ENCODE results near the gene CNTN4.

Gene CNTN4

GRCh38 chr3:3005146-3005744 is 906.6 kb downstream of the CNTN4 start:
- no peak for DNase-seq

- no peak for DNase-seq
Measured at GRCh38 chr3:3013317-3014052, 914.8 kb downstream of the CNTN4 start.

GRCh38 chr3:3015185-3016089 is 916.8 kb downstream of the CNTN4 start:
- DNase-seq: no peak

- DNase-seq: no peak
Measured at GRCh38 chr3:3016226-3016625, 917.6 kb downstream of the CNTN4 start.

- no peak for DNase-seq
Measured at GRCh38 chr3:3020209-3020608, 921.5 kb downstream of the CNTN4 start.

- DNase-seq: no peak
Measured at GRCh38 chr3:3023111-3023745, 924.6 kb downstream of the CNTN4 start.

- DNase-seq: no peak
Measured at GRCh38 chr3:3027976-3028567, 929.4 kb downstream of the CNTN4 start.

- DNase-seq: no peak
Measured at GRCh38 chr3:3031326-3031725, 932.7 kb downstream of the CNTN4 start.

- no peak for DNase-seq
Measured at GRCh38 chr3:3037156-3037555, 938.5 kb downstream of the CNTN4 start.

GRCh38 chr3:3038201-3038991 is 939.7 kb downstream of the CNTN4 start:
- no peak for DNase-seq

- no peak for DNase-seq
Measured at GRCh38 chr3:3053974-3054373, 955.3 kb downstream of the CNTN4 start.

- no peak for DNase-seq
Measured at GRCh38 chr3:3059645-3060044, 961.0 kb downstream of the CNTN4 start.

GRCh38 chr3:3064297-3064696 is 965.6 kb downstream of the CNTN4 start:
- no peak for DNase-seq

GRCh38 chr3:3065876-3066275 is 967.2 kb downstream of the CNTN4 start:
- DNase-seq: no peak

- no peak for DNase-seq
Measured at GRCh38 chr3:3066378-3066777, 967.7 kb downstream of the CNTN4 start.

- no peak for DNase-seq
Measured at GRCh38 chr3:3066910-3067309, 968.2 kb downstream of the CNTN4 start.

GRCh38 chr3:3068358-3068881 is 969.8 kb downstream of the CNTN4 start:
- no peak for DNase-seq

GRCh38 chr3:3069723-3070122 is 971.1 kb downstream of the CNTN4 start:
- no peak for DNase-seq

- DNase-seq: no peak
Measured at GRCh38 chr3:3071136-3071535, 972.5 kb downstream of the CNTN4 start.

- no peak for DNase-seq
Measured at GRCh38 chr3:3074551-3075257, 976.0 kb downstream of the CNTN4 start.

- DNase-seq: no peak
Measured at GRCh38 chr3:3080309-3080708, 981.6 kb downstream of the CNTN4 start.
